HepG2 (cell line): Measurements from ENCODE around the gene H2AZ2. TPM values are rescaled to one million over a fixed set of nuclear protein-coding genes. Genes with fewer than 3 reads are reported as not detected.

Source experiments
- AGO2 ChIP-seq: fragments of 200-400 bp; formaldehyde crosslinking; optimal IDR thresholded peaks from 2 replicates; pipeline ENCODE3; 2017; ENCODE audit warnings: mild to moderate bottlenecking, low read depth, low read length, moderate library complexity
- BATF2 ChIP-seq: sonication (generic); formaldehyde crosslinking; IDR thresholded peaks from 2 replicates; pipeline ENCODE4 v1.8.0; 2022; ENCODE audit warnings: mild to moderate bottlenecking, missing genetic modification reagents, moderate library complexity
- BRD4 ChIP-seq: sonication (generic); formaldehyde crosslinking; IDR thresholded peaks from 2 replicates; pipeline ENCODE4 v1.4.0; 2020; ENCODE audit warnings: missing genetic modification reagents
- CBFB ChIP-seq: sonication (generic); formaldehyde crosslinking; IDR thresholded peaks from 2 replicates; pipeline ENCODE4 v1.4.0; 2020; ENCODE audit warnings: missing genetic modification reagents
- CCDC6 ChIP-seq: sonication (generic); formaldehyde crosslinking; IDR thresholded peaks from 2 replicates; pipeline ENCODE4 v1.8.1; 2022; ENCODE audit warnings: mild to moderate bottlenecking, missing genetic modification reagents, moderate library complexity
- CEBPB ChIP-seq: IDR thresholded peaks from 2 replicates; pipeline ENCODE4 v1.6.1; 2011; ENCODE audit warnings: low read depth, low read length, improper control_type of control experiment, borderline replicate concordance
- CHCHD3 ChIP-seq: sonication (generic); formaldehyde crosslinking; IDR thresholded peaks from 2 replicates; pipeline ENCODE4 v1.8.0; 2022; ENCODE audit warnings: mild to moderate bottlenecking, missing genetic modification reagents, moderate library complexity
- CHD2 ChIP-seq: IDR thresholded peaks from 2 replicates; pipeline ENCODE4 v1.6.1; 2011; ENCODE audit warnings: low read depth, low read length, improper control_type of control experiment
- ETV6 ChIP-seq: sonication (generic); formaldehyde crosslinking; conservative IDR thresholded peaks from 2 replicates; pipeline ENCODE4 v1.4.0; 2020; ENCODE audit warnings: missing genetic modification reagents
- HHEX ChIP-seq: IDR thresholded peaks from 2 replicates; pipeline ENCODE4 v1.6.1; 2016; ENCODE audit warnings: control low read depth
- JUND ChIP-seq: sonication (generic); formaldehyde crosslinking; IDR thresholded peaks from 2 replicates; pipeline ENCODE4 v1.8.0; 2022; ENCODE audit warnings: mild to moderate bottlenecking, missing genetic modification reagents
- MTF1 ChIP-seq: sonication (generic); formaldehyde crosslinking; IDR thresholded peaks from 2 replicates; pipeline ENCODE4 v1.5.0; 2020; ENCODE audit warnings: missing genetic modification reagents
- NFYC ChIP-seq: IDR thresholded peaks from 2 replicates; pipeline ENCODE4 v1.6.1; 2016; ENCODE audit warnings: missing genetic modification reagents, missing compliant biosample characterization
- NKX3-1 ChIP-seq: sonication (generic); formaldehyde crosslinking; IDR thresholded peaks from 2 replicates; pipeline ENCODE4 v1.5.0; 2020; ENCODE audit warnings: missing genetic modification reagents
- NRL ChIP-seq: sonication (generic); formaldehyde crosslinking; IDR thresholded peaks from 2 replicates; pipeline ENCODE4 v1.5.0; 2020; ENCODE audit warnings: missing genetic modification reagents, mild to moderate bottlenecking, moderate library complexity, borderline replicate concordance
- PCBP2 ChIP-seq: fragments of 200-400 bp; formaldehyde crosslinking; optimal IDR thresholded peaks from 2 replicates; pipeline ENCODE3; 2018; ENCODE audit warnings: low read length, low read depth; ENCODE audit not compliant: poor library complexity, severe bottlenecking
- POGZ ChIP-seq: sonication (generic); formaldehyde crosslinking; IDR thresholded peaks from 2 replicates; pipeline ENCODE4 v1.4.0; 2020; ENCODE audit warnings: mild to moderate bottlenecking, missing genetic modification reagents
- PRMT3 ChIP-seq: sonication (generic); formaldehyde crosslinking; IDR thresholded peaks from 2 replicates; pipeline ENCODE4 v1.8.1; 2022; ENCODE audit warnings: low read depth, mild to moderate bottlenecking, moderate library complexity, missing genetic modification reagents, borderline replicate concordance
- TBX2 ChIP-seq: sonication (generic); formaldehyde crosslinking; IDR thresholded peaks from 2 replicates; pipeline ENCODE4 v1.5.0; 2020; ENCODE audit warnings: missing genetic modification reagents, mild to moderate bottlenecking, borderline replicate concordance
- THYN1 ChIP-seq: sonication (generic); formaldehyde crosslinking; IDR thresholded peaks from 2 replicates; pipeline ENCODE4 v1.8.1; 2023; ENCODE audit warnings: low read depth, mild to moderate bottlenecking, moderate library complexity, missing genetic modification reagents, borderline replicate concordance
- ZFP36 ChIP-seq: fragments of 150-350 bp; IDR thresholded peaks from 2 replicates; pipeline ENCODE4 v1.6.1; 2018; ENCODE audit warnings: borderline replicate concordance, low read length, low read depth; ENCODE audit not compliant: partially characterized antibody
- ZNF234 ChIP-seq: sonication (generic); formaldehyde crosslinking; conservative IDR thresholded peaks from 2 replicates; pipeline ENCODE4 v1.5.1; 2020; ENCODE audit warnings: mild to moderate bottlenecking, missing genetic modification reagents
- ZNF766 ChIP-seq: sonication (generic); formaldehyde crosslinking; IDR thresholded peaks from 2 replicates; pipeline ENCODE4 v1.5.0; 2020; ENCODE audit warnings: missing genetic modification reagents, borderline replicate concordance
- ZNF781 ChIP-seq: sonication (generic); formaldehyde crosslinking; IDR thresholded peaks from 2 replicates; pipeline ENCODE4 v1.5.1; 2020; ENCODE audit warnings: borderline replicate concordance, mild to moderate bottlenecking, missing genetic modification reagents; ENCODE audit errors: not compliant biosample characterization
- ZSCAN31 ChIP-seq: sonication (generic); formaldehyde crosslinking; IDR thresholded peaks from 2 replicates; pipeline ENCODE4 v1.5.0; 2020; ENCODE audit warnings: low read depth, mild to moderate bottlenecking, missing genetic modification reagents
- polyA plus RNA-seq, 8 experiments: library from polyadenylated mRNA; depleted of rRNA in 3 of 8; stranded (reverse) in 7 of 8; unstranded in 1 of 8; fragments of >200 nt; fragmentation: Illumina TruSeq in 4 of 8; extraction: Trizol in 4 of 8; gene quantifications; 2 replicates each; pipeline versions ENCODE4 v1.2.1 to v1.2.3, GENCODE V29; 2011 to 2016; ENCODE audit warnings: low read depth in 4 of 8, missing spikeins in 1 of 8, mixed read lengths in 1 of 8; ENCODE audit not compliant: insufficient read depth in 1 of 8
- total RNA-seq, 5 experiments: library from RNA; depleted of rRNA; stranded (reverse); fragments of >200 nt; fragmentation: Illumina TruSeq; extraction: Trizol; gene quantifications; 2 replicates each; pipeline ENCODE4 v1.2.3, GENCODE V29; 2016; ENCODE audit warnings: low read depth in 1 of 5
- TF ChIP-seq, protein P1 (sequence below): IDR thresholded peaks from 2 replicates; pipeline ENCODE4 v1.6.1; 2016; ENCODE audit warnings: low read depth, control low read depth
- TF ChIP-seq, protein P2 (sequence below): sonication (generic); formaldehyde crosslinking; IDR thresholded peaks from 2 replicates; pipeline ENCODE4 v1.8.0; 2022; ENCODE audit warnings: missing genetic modification reagents, mild to moderate bottlenecking, moderate library complexity, borderline replicate concordance

Gene H2AZ2
- total and polyA plus RNA-seq, 2 of the 13 experiments (the other 11 are each of a cell fraction or from before 2014, with no cell fraction given), result 121 to 223 TPM

GRCh38 chr7:44847920-44848634, at the start of gene H2AZ2 (continued):
- TF ChIP-seq, protein P1, sequence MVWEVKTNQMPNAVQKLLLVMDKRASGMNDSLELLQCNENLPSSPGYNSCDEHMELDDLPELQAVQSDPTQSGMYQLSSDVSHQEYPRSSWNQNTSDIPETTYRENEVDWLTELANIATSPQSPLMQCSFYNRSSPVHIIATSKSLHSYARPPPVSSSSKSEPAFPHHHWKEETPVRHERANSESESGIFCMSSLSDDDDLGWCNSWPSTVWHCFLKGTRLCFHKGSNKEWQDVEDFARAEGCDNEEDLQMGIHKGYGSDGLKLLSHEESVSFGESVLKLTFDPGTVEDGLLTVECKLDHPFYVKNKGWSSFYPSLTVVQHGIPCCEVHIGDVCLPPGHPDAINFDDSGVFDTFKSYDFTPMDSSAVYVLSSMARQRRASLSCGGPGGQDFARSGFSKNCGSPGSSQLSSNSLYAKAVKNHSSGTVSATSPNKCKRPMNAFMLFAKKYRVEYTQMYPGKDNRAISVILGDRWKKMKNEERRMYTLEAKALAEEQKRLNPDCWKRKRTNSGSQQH (CRISPR knock-in tag), result peak; percentile 88; the same call in 1 of the 2 replicates
- TF ChIP-seq CHD2 (peak; percentile 59; the same call in 1 of the 2 replicates), AGO2 (peak; percentile 5), CCDC6 (peak; percentile 80; the same call in 1 of the 2 replicates), MTF1 (CRISPR knock-in tag) (peak; percentile 100), ZNF781 (CRISPR knock-in tag) (peak; percentile 81), JUND (CRISPR knock-in tag) (no peak), ZNF234 (CRISPR knock-in tag) (no peak), CHCHD3 (0 out of 2 replicates have a peak, but pooled peaks have one; percentile 72), PCBP2 (no peak), ZSCAN31 (CRISPR knock-in tag) (no peak; the same call in 1 of the 2 replicates), NRL (peak; percentile 93; the same call in 1 of the 2 replicates), CEBPB (peak; percentile 75), TBX2 (CRISPR knock-in tag) (no peak; the same call in 1 of the 2 replicates), ETV6 (CRISPR knock-in tag) (no peak; the same call in 1 of the 2 replicates), HHEX (no peak), NFYC (CRISPR knock-in tag) (peak; percentile 97), BRD4 (CRISPR knock-in tag) (no peak), ZNF766 (CRISPR knock-in tag) (no peak; the same call in 1 of the 2 replicates), BATF2 (CRISPR knock-in tag) (no peak), CBFB (CRISPR knock-in tag) (no peak), POGZ (CRISPR knock-in tag) (peak; percentile 91), ZFP36 (no peak), THYN1 (CRISPR knock-in tag) (no peak), NKX3-1 (CRISPR knock-in tag) (peak; percentile 71; the same call in 1 of the 2 replicates), PRMT3 (CRISPR knock-in tag) (0 out of 2 replicates have a peak, but pooled peaks have one; percentile 50)
- TF ChIP-seq, protein P2, sequence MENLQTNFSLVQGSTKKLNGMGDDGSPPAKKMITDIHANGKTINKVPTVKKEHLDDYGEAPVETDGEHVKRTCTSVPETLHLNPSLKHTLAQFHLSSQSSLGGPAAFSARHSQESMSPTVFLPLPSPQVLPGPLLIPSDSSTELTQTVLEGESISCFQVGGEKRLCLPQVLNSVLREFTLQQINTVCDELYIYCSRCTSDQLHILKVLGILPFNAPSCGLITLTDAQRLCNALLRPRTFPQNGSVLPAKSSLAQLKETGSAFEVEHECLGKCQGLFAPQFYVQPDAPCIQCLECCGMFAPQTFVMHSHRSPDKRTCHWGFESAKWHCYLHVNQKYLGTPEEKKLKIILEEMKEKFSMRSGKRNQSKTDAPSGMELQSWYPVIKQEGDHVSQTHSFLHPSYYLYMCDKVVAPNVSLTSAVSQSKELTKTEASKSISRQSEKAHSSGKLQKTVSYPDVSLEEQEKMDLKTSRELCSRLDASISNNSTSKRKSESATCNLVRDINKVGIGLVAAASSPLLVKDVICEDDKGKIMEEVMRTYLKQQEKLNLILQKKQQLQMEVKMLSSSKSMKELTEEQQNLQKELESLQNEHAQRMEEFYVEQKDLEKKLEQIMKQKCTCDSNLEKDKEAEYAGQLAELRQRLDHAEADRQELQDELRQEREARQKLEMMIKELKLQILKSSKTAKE (CRISPR knock-in tag), result no peak
